BLaER1 (cell line): ENCODE results near the gene PCSK5.
"Not testable (repeated sequence)": the region's sequence is repeated elsewhere in the genome, so short reads cannot be mapped to it uniquely, and the experiment has no call there.

ENCODE experiments used
- H3K27ac ChIP-seq: shearing (Covaris generic); formaldehyde crosslinking; 2 replicates; pipeline ENCODE4 v1.8.1; 2022
- H3K27me3 ChIP-seq: shearing (Covaris generic); formaldehyde crosslinking; 2 replicates; pipeline ENCODE4 v1.8.1; 2022
- H3K36me3 ChIP-seq: shearing (Covaris generic); formaldehyde crosslinking; 2 replicates; pipeline ENCODE4 v1.8.1; 2022
- H3K4me1 ChIP-seq: shearing (Covaris generic); formaldehyde crosslinking; 2 replicates; pipeline ENCODE4 v1.8.1; 2022
- H3K4me2 ChIP-seq: shearing (Covaris generic); formaldehyde crosslinking; 2 replicates; pipeline ENCODE4 v1.8.1; 2022
- H3K4me3 ChIP-seq: shearing (Covaris generic); formaldehyde crosslinking; 2 replicates; pipeline ENCODE4 v1.8.1; 2022
- H3K9ac ChIP-seq: shearing (Covaris generic); formaldehyde crosslinking; 2 replicates; pipeline ENCODE4 v1.8.1; 2022
- H3K9me3 ChIP-seq: shearing (Covaris generic); formaldehyde crosslinking; 2 replicates; pipeline ENCODE4 v1.8.1; 2022
- H4K20me1 ChIP-seq: shearing (Covaris generic); formaldehyde crosslinking; 2 replicates; pipeline ENCODE4 v1.8.1; 2022
- Cebpa-rat ChIP-seq: shearing (Covaris generic); IDR thresholded peaks from 2 replicates; pipeline ENCODE4 v1.8.1; 2022

Gene PCSK5

DNA sequence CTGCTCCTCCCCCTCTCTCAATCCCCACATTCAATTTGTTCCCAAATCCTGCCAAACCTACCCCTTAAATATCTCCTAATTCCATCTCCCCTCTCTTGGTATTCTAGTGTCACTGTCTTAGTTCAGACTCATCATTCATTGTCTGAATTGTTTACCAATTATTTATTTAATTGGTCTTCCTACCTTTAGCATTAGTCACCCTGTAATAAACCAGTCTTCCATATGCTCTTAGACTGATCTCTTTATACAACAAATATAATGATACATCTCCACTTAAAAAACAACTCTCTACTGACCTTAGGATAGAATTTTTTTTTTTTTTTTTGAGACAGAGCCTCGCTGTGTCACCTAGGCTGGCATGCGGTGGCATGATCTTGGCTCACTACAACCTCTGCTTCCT lies 452.4 kb downstream of the PCSK5 start:
- H3K9ac ChIP-seq, result no peak overlapping the region
- H3K4me2 ChIP-seq, result no peak overlapping the region
- no peak overlapping the region for H3K4me3 ChIP-seq
- no peaks in the 10 kb centered on the region for H3K27me3 ChIP-seq
- H3K4me1 ChIP-seq, result no peaks in the 10 kb centered on the region
- no peaks in the 10 kb centered on the region for H3K36me3 ChIP-seq
- TF ChIP-seq Cebpa-rat, result no peak
- no peak overlapping the region for H3K27ac ChIP-seq
- H4K20me1 ChIP-seq, result no peaks in the 10 kb centered on the region
- no peaks in the 10 kb centered on the region for H3K9me3 ChIP-seq

DNA sequence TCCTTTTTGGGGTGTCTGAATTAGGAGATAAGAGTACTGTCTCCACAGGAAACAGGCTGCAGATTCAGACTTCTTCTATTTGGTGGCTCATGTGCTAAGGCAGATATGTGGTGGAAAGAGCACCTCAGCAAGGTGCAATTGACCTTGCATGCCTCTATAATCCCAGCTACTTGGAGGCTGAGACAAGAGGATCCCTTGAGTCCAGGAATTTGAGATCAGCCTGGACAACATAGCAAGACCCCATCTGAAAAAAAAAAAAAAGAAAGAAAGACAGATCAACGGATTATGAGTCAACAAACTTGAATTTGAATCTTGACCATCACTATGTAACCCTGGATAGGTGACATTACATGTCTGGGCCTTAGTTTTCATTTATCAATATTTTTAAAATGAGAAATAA lies 459.4 kb downstream of the PCSK5 start:
- no peaks in the 10 kb centered on the region for H3K9me3 ChIP-seq
- TF ChIP-seq Cebpa-rat, result no peak

GRCh38 chr9:76351006-76351405 lies 460.5 kb downstream of the PCSK5 start:
- no peaks in the 10 kb centered on the region for H3K9me3 ChIP-seq
- no peaks in the 10 kb centered on the region for H3K36me3 ChIP-seq
- H3K4me1 ChIP-seq, result no peaks in the 10 kb centered on the region
- H3K27ac ChIP-seq, result no peak overlapping the region
- H3K4me3 ChIP-seq, result no peak overlapping the region
- H3K4me2 ChIP-seq, result no peak overlapping the region
- no peak overlapping the region for H3K9ac ChIP-seq
- TF ChIP-seq Cebpa-rat, result no peak
- no peaks in the 10 kb centered on the region for H4K20me1 ChIP-seq
- no peaks in the 10 kb centered on the region for H3K27me3 ChIP-seq

More for the DNA sequence above, 459.4 kb downstream of the PCSK5 start:
- Histone ChIP-seq H3K4me3 (no peak overlapping the region), H3K36me3 (no peaks in the 10 kb centered on the region), H3K4me1 (no peaks in the 10 kb centered on the region), H3K9ac (no peak overlapping the region), H3K27me3 (no peaks in the 10 kb centered on the region), H3K4me2 (no peak overlapping the region), H3K27ac (no peak overlapping the region), H4K20me1 (no peaks in the 10 kb centered on the region)

GRCh38 chr9:76352026-76352620 lies 461.6 kb downstream of the PCSK5 start:
- no peaks in the 10 kb centered on the region for H3K4me1 ChIP-seq
- no peak for TF ChIP-seq Cebpa-rat
- H3K27me3 ChIP-seq, result no peaks in the 10 kb centered on the region
- no peak overlapping the region for H3K9ac ChIP-seq
- H3K4me3 ChIP-seq, result no peak overlapping the region
- H3K27ac ChIP-seq, result no peak overlapping the region
- no peaks in the 10 kb centered on the region for H3K9me3 ChIP-seq
- H3K36me3 ChIP-seq, result no peaks in the 10 kb centered on the region
- H4K20me1 ChIP-seq, result no peaks in the 10 kb centered on the region
- H3K4me2 ChIP-seq, result no peak overlapping the region

DNA sequence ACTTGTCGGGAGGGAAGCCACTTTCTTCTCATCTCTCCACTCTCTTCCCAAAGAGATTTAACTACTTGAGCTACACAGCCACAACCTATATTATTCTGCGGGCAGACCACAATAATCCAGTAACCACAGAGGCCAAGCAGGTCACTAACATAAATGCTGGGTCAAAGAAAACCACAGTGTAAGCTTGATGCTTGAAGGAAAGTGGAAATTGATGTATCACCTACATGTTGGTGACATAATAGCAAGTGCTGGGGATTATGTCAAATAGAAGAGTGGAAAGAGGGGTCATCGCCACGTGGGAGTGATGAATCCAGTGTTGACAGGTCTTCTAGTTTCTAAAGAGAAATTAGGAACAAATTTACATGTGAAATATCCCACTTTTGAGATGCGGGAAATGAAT lies 462.8 kb downstream of the PCSK5 start:
- Histone ChIP-seq H3K4me2 (no peak overlapping the region), H3K4me1 (no peaks in the 10 kb centered on the region), H3K36me3 (no peaks in the 10 kb centered on the region), H3K9me3 (no peaks in the 10 kb centered on the region), H3K4me3 (no peak overlapping the region), H3K9ac (no peak overlapping the region), H3K27me3 (no peaks in the 10 kb centered on the region), H4K20me1 (no peaks in the 10 kb centered on the region), H3K27ac (no peak overlapping the region)
- no peak for TF ChIP-seq Cebpa-rat

DNA sequence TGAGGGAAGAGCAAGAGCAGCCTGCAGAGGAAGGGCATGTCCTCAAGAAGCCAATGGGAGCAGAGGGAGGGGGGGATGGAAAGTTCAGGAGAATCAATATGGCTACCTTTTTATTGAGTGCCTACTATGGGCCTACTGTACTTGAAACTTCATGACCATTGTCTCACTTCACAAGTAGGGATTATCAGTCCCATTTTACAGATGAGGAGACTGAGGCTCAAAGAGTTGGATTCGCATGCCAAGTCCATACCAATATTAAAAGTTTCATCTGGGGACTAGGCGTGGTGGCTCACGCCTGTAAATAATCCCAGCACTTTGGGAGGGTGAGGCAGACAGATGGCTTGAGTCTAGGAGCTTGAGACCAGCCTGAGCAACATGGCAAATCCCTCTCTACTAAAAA lies 463.7 kb downstream of the PCSK5 start:
- H3K27me3 ChIP-seq, result no peaks in the 10 kb centered on the region
- no peak overlapping the region for H3K4me3 ChIP-seq
- no peak overlapping the region for H3K9ac ChIP-seq
- H4K20me1 ChIP-seq, result no peaks in the 10 kb centered on the region
- no peak overlapping the region for H3K4me2 ChIP-seq
- TF ChIP-seq Cebpa-rat, result no peak
- H3K36me3 ChIP-seq, result no peaks in the 10 kb centered on the region
- no peaks in the 10 kb centered on the region for H3K9me3 ChIP-seq
- H3K4me1 ChIP-seq, result no peaks in the 10 kb centered on the region
- no peak overlapping the region for H3K27ac ChIP-seq

GRCh38 chr9:76355886-76356285 lies 465.4 kb downstream of the PCSK5 start:
- Histone ChIP-seq H4K20me1 (no peaks in the 10 kb centered on the region), H3K4me3 (no peak overlapping the region), H3K4me1 (no peaks in the 10 kb centered on the region), H3K27ac (no peak overlapping the region), H3K9me3 (no peaks in the 10 kb centered on the region), H3K9ac (no peak overlapping the region), H3K27me3 (no peaks in the 10 kb centered on the region), H3K36me3 (no peaks in the 10 kb centered on the region), H3K4me2 (no peak overlapping the region)
- TF ChIP-seq Cebpa-rat, result no peak

DNA sequence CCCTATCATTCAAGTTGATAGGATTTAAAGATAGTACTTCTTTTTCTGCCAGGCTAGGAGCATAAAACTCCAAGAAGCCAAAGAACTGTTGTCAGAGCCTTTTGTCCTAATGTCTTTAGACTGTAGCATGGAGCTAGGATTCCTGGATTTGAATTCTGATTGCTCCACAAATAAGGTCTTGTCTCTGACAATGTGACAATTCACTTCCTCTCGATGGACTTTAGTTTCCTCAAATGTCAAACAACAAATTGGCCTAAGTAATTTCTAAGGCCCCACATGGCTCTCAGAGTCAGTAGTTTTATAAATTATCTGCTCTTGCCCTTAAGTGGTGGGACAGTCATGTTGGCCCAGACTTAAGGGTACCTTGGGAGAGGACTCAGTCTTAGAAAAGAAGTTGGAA lies 467.1 kb downstream of the PCSK5 start:
- Histone ChIP-seq H4K20me1 (no peaks in the 10 kb centered on the region), H3K4me3 (no peak overlapping the region), H3K4me2 (no peak overlapping the region), H3K27ac (no peak overlapping the region), H3K36me3 (no peaks in the 10 kb centered on the region), H3K27me3 (no peaks in the 10 kb centered on the region), H3K4me1 (no peaks in the 10 kb centered on the region), H3K9me3 (no peaks in the 10 kb centered on the region), H3K9ac (no peak overlapping the region)
- TF ChIP-seq Cebpa-rat, result no peak

- Histone ChIP-seq H4K20me1 (no peaks in the 10 kb centered on the region), H3K9ac (no peak overlapping the region), H3K9me3 (no peaks in the 10 kb centered on the region), H3K4me3 (no peak overlapping the region), H3K27me3 (no peaks in the 10 kb centered on the region), H3K36me3 (no peaks in the 10 kb centered on the region), H3K4me1 (no peaks in the 10 kb centered on the region), H3K4me2 (no peak overlapping the region), H3K27ac (no peak overlapping the region)
- no peak for TF ChIP-seq Cebpa-rat
Observed at GRCh38 chr9:76358628-76359280, 468.3 kb downstream of the PCSK5 start.

DNA sequence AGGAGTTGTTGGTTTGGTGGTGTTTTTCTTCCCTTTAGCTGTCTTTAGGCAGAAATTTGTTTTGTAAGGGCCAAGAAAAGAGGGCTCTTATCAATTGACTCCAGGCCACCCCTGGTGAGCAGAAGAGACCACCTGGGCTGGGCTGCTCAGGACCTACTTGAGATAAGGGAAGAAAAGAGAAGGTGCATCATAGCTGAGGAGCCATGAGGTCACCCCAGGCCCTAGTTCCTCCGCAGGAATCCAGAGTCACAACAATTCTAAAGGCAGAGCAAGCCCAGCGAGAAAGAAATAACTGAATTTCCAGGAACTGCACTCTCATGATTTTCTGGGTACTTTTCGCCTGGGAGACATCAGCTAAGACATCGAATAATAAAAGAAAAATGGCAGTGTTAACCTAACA lies 468.9 kb downstream of the PCSK5 start:
- no peaks in the 10 kb centered on the region for H3K9me3 ChIP-seq
- no peak for TF ChIP-seq Cebpa-rat
- H3K9ac ChIP-seq, result no peak overlapping the region
- H4K20me1 ChIP-seq, result no peaks in the 10 kb centered on the region
- H3K27ac ChIP-seq, result no peak overlapping the region
- no peaks in the 10 kb centered on the region for H3K27me3 ChIP-seq
- no peaks in the 10 kb centered on the region for H3K4me1 ChIP-seq
- H3K4me2 ChIP-seq, result no peak overlapping the region
- no peak overlapping the region for H3K4me3 ChIP-seq
- no peaks in the 10 kb centered on the region for H3K36me3 ChIP-seq

GRCh38 chr9:76359766-76360165 lies 469.3 kb downstream of the PCSK5 start:
- no peak overlapping the region for H3K4me3 ChIP-seq
- H4K20me1 ChIP-seq, result no peaks in the 10 kb centered on the region
- no peaks in the 10 kb centered on the region for H3K27me3 ChIP-seq
- H3K4me1 ChIP-seq, result no peaks in the 10 kb centered on the region
- no peak overlapping the region for H3K4me2 ChIP-seq
- no peak overlapping the region for H3K27ac ChIP-seq
- no peaks in the 10 kb centered on the region for H3K36me3 ChIP-seq
- TF ChIP-seq Cebpa-rat, result no peak
- H3K9me3 ChIP-seq, result no peaks in the 10 kb centered on the region
- H3K9ac ChIP-seq, result no peak overlapping the region

- not testable (repeated sequence) for H3K9me3 ChIP-seq, H3K27ac ChIP-seq, H3K4me2 ChIP-seq, H3K27me3 ChIP-seq, H3K9ac ChIP-seq, H3K4me3 ChIP-seq, H3K36me3 ChIP-seq, H4K20me1 ChIP-seq, H3K4me1 ChIP-seq
Observed at GRCh38 chr9:76362332-76363031, 472.0 kb downstream of the PCSK5 start.
